Astrocyte (in vitro differentiated cells and primary cell): ENCODE data around the gene NSRP1.

Experiments
- CTCF ChIP-seq: IDR thresholded peaks from 2 replicates; pipeline ENCODE4 v1.5.1; 2011; ENCODE audit warnings: low read depth, mild to moderate bottlenecking, inconsistent platforms, low read length, moderate library complexity; ENCODE audit not compliant: insufficient read depth
- EZH2 ChIP-seq: IDR thresholded peaks from 2 replicates; pipeline ENCODE4 v1.6.1; 2012; ENCODE audit warnings: mild to moderate bottlenecking, low read length, inconsistent platforms; ENCODE audit not compliant: insufficient read depth

GRCh38 chr17:30225112-30225511 is 108.5 kb downstream of the NSRP1 start:
- TF ChIP-seq CTCF (no peak), EZH2 (no peak)
